ENCODE data around the gene PIGS. TPM values are rescaled to one million over a fixed set of nuclear protein-coding genes. Genes with fewer than 3 reads are reported as not detected.

Gene PIGS
- total RNA-seq, 2 experiments from 2014 or later = 66.3 to 66.6 TPM

DNA sequence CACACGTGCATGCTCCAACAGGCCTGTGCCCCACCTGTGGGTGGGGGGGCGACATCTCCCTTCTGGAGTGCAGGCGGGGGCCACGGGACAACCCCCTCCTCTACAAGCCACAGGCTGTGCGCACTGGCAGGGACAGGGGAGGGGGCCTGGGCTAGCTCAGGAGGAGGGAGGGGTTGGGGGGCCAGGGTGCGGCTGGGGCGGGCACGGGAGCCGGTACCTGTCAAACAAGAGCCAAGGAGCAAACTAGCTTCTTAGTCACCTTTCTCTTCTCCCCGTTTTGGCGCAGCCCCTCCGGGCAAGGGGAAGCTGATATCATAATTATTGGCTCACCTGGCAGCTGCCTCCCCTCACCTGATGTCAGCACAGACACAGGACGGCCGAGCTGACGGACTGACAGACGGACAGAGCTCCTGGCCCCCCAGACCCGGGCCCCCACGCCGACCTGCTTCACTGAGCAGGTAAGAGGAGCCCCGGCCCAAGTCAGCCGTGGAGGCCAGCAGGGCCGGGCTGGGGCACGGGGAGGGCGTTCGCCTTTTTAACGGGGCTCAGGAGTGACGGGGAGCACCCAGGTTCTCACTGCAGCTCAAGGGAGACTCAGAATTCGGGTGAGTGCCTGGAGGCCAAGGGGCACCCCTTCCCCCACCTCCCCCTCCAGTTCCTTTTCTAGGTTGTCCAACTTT lies 65.2 kb downstream of the PIGS start, which contains the start of gene FOXN1:
Gene FOXN1 (plus strand): TSS at position 363 of the 680 bp plus-strand sequence. CDS start 17,622 bp downstream, outside the sequence.
- Mint-ChIP-seq H3K9me3 (no peaks in the 10 kb centered on the region), H3K4me3 (no peak within 1 kb of the TSS), H3K27me3 (peaks cover 16% of the 10 kb centered on the region), H3K4me1 (no peaks in the 10 kb centered on the region), H3K36me3 (ENCODE audit: low read depth) (no peaks in the 10 kb centered on the region), H3K27ac (no peak within 1 kb of the TSS)
- ChIA-PET POLR2A (no interaction called here), CTCF (no interaction called here)
- DNase-seq = no peak

DNA sequence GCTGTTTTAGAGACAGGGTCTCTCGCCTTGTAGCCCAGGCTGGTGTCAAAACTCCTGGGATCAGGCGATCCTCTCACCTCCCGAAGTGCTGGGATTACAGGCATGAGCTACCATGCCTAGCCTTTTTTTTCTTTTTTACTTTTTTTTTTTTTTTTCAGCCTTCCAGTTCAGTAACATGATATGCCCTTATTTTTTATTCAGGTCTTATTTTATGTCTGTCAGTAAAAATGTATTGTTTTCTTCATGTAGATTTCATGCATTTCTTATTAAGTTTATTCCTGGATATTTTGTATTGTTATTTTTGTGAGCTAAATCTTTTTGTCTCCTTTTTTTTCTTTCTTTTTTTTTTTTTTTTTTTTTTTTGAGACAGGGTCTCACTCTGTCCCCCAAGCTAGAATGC lies 67.9 kb downstream of the PIGS start:
- POLR2A ChIA-PET = no interaction called here
- Mint-ChIP-seq H3K27me3 (peaks cover 9% of the 10 kb centered on the region), H3K4me1 (no peaks in the 10 kb centered on the region), H3K4me3 (no peak overlapping the region), H3K9me3 (no peaks in the 10 kb centered on the region), H3K27ac (no peak overlapping the region), H3K36me3 (ENCODE audit: low read depth) (no peaks in the 10 kb centered on the region)
- no peak for DNase-seq
- CTCF ChIA-PET = interaction anchor here (0.7 to 1.5 kb wide), 3 partner anchors 19 to 46 kb away, joined by 3 to 5 read pairs (median 3); no protein-coding TSS in a partner anchor

Other genes with a start within 250 kb of the PIGS start
- gene IFT20, start 236.1 kb downstream of the PIGS start, total RNA-seq = 10 to 100 TPM; 22.2 to 25.7 TPM
- 10 to 100 TPM; 25.2 to 26.5 TPM for gene TNFAIP1, start 235.8 kb downstream of the PIGS start, total RNA-seq
- gene POLDIP2, start 214.0 kb downstream of the PIGS start, total RNA-seq = 10 to 100 TPM; 54.3 to 56.2 TPM
- gene SEBOX, start 206.3 kb downstream of the PIGS start, total RNA-seq = not detected
- gene VTN, start 201.2 kb downstream of the PIGS start, total RNA-seq = under 1 TPM in 1 of 2 experiments, not detected in 1; 0.15 TPM
- 10 to 100 TPM; 17.2 to 17.5 TPM for gene SARM1, start 199.8 kb downstream of the PIGS start, total RNA-seq
- 1 to 10 TPM in 1 of 2 experiments, under 1 TPM in 1; 0.96 to 1.1 TPM for gene SLC46A1, start 165.3 kb downstream of the PIGS start, total RNA-seq
- gene SLC13A2, start 97.9 kb downstream of the PIGS start, total RNA-seq = not detected
- not detected for gene FOXN1, start 65.2 kb downstream of the PIGS start, total RNA-seq
- gene UNC119, start 18.9 kb downstream of the PIGS start, total RNA-seq = 10 to 100 TPM; 46.2 to 61.1 TPM
- 100 to 1,000 TPM; 140 to 147 TPM for gene ALDOC, start 5.4 kb upstream of the PIGS start, total RNA-seq
- 100 to 1,000 TPM; 125 to 127 TPM for gene SPAG5, start 27.5 kb upstream of the PIGS start, total RNA-seq
- 10 to 100 TPM; 15.5 to 19.7 TPM for gene RSKR, start 42.7 kb upstream of the PIGS start, total RNA-seq
- 100 to 1,000 TPM; 120 to 128 TPM for gene BLTP2, start 73.6 kb upstream of the PIGS start, total RNA-seq
- gene SDF2, start 90.4 kb upstream of the PIGS start, total RNA-seq = 10 to 100 TPM; 49.0 to 52.9 TPM
- gene SUPT6H, start 90.7 kb upstream of the PIGS start, total RNA-seq = 10 to 100 TPM; 60.7 to 65.8 TPM
- gene PROCA1, start 140.4 kb upstream of the PIGS start, total RNA-seq = 1 to 10 TPM; 6.2 to 7.4 TPM
- 1 to 10 TPM; 6.5 to 7.4 TPM for gene RAB34, start 146.3 kb upstream of the PIGS start, total RNA-seq
- gene RPL23A, start 148.5 kb upstream of the PIGS start, total RNA-seq = 1,000 to 10,000 TPM; 1,962 to 2,028 TPM
- gene TLCD1, start 154.7 kb upstream of the PIGS start, total RNA-seq = 1 to 10 TPM; 1.4 to 2.3 TPM
- 1 to 10 TPM; 2.5 to 3.5 TPM for gene NEK8, start 157.3 kb upstream of the PIGS start, total RNA-seq
- gene TRAF4, start 172.5 kb upstream of the PIGS start, total RNA-seq = 10 to 100 TPM; 55.3 to 57.2 TPM